LNCAP (cell line): ENCODE measurements around the gene SMKR1.

Experiments used
- CTCF ChIP-seq: fragments of 450-650 bp; IDR thresholded peaks from 2 replicates; pipeline ENCODE4 v1.5.1; 2017; ENCODE audit warnings: mild to moderate bottlenecking

SMKR1 gene

GRCh38 chr7:129556607-129557133 lies 54.3 kb downstream of the SMKR1 start:
- no peak for TF ChIP-seq CTCF

- TF ChIP-seq CTCF: no peak
Observed at GRCh38 chr7:129557686-129558481, 55.6 kb downstream of the SMKR1 start.

- TF ChIP-seq CTCF: no peak
Observed at GRCh38 chr7:129559564-129559963, 57.2 kb downstream of the SMKR1 start.

- TF ChIP-seq CTCF: no peak
Observed at GRCh38 chr7:129560831-129561230, 58.5 kb downstream of the SMKR1 start.

- TF ChIP-seq CTCF: no peak
Observed at GRCh38 chr7:129561677-129562359, 59.5 kb downstream of the SMKR1 start.
